AG09309 (cell line): ENCODE data around the gene CAMK2A.

Source experiments
- DNase-seq: peaks from one replicate; pipeline ENCODE4 v3.0.0-alpha.2; 2010; ENCODE audit warnings: low read depth
- H3K4me3 ChIP-seq: 2 replicates; pipeline ENCODE4 v1.5.1; 2011; ENCODE audit warnings: mild to moderate bottlenecking, low read depth, low read length, moderate library complexity; ENCODE audit not compliant: control insufficient read depth
- TF ChIP-seq, protein P1 (sequence below): IDR thresholded peaks from 2 replicates; pipeline ENCODE4 v1.5.1; 2011; ENCODE audit warnings: mild to moderate bottlenecking, low read depth, low read length, inconsistent platforms; ENCODE audit not compliant: insufficient read depth, control insufficient read depth; ENCODE audit errors: missing control alignments

Gene CAMK2A

DNA sequence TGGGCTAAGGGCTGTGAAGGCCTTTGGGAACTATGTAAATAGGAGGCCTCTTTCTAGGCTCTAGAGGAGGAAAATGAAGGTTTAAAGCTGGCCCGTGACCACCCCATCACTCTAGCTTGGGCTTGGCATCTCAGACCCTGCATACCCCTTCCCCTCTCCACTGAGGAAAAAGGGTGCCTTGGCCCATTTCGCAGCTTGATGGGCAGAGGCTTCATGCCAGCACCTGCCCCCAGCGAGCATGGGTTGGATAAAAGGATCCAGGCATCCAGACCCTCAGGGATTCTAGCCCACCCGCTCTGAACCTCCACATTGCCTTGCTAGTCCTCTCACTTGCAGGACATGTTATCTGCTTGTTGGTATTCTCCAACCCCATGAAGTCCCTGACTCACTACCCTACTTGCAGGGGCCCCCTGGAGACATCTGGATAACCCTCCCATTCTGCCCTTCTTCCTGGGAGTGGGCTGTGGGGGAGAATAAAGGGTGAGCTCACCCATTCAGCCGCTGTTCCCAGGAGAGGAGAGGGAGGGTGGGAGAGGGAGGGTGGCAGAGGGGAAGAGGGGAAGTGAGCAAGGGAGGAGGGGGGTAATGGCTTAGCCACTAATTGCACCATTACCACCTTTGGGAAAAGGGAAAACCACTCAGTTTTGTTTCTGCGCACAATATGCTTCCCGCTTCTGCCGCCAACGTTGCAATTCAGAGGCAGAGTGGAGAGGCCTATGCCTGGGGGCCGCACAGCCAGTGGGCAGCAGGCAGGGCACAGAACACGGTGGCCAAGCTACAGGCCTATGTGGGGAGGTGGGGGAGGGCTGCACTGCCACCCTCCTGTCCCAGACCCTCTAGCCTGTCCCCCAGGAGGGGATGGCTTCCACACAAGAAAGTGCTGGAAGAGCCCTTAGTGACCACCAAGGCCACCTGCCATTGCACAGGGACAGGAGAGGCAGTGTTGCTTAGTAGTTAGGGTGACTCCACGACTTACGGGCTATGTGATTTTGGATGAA lies 2.1 kb upstream of the CAMK2A start:
- DNase-seq, result no peak
- TF ChIP-seq, protein P1, sequence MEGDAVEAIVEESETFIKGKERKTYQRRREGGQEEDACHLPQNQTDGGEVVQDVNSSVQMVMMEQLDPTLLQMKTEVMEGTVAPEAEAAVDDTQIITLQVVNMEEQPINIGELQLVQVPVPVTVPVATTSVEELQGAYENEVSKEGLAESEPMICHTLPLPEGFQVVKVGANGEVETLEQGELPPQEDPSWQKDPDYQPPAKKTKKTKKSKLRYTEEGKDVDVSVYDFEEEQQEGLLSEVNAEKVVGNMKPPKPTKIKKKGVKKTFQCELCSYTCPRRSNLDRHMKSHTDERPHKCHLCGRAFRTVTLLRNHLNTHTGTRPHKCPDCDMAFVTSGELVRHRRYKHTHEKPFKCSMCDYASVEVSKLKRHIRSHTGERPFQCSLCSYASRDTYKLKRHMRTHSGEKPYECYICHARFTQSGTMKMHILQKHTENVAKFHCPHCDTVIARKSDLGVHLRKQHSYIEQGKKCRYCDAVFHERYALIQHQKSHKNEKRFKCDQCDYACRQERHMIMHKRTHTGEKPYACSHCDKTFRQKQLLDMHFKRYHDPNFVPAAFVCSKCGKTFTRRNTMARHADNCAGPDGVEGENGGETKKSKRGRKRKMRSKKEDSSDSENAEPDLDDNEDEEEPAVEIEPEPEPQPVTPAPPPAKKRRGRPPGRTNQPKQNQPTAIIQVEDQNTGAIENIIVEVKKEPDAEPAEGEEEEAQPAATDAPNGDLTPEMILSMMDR, result no peak
- H3K4me3 ChIP-seq, result no peak overlapping the region

DNA sequence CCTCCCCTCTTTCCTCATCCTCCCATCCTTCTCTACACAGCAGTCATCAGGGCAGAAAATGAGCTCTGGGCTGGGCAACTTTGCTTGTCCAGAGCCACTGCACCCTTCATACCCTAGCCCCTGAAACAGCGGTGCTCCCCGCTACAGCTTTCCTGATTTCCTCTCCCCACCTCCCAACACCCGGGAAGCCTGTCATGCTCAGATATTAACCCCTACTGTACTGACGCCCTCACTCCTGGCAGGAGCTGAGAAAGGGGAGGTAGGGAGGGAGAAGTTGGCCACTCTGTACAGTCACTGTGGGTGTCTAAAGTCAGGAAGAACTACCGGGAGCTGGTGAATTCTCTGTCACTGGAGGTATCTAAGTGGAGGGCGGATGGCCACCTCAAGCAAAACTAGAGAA lies 782 bp downstream of the CAMK2A start:
- TF ChIP-seq, protein P1, result no peak
- no peak for DNase-seq
- no peak overlapping the region for H3K4me3 ChIP-seq

DNA sequence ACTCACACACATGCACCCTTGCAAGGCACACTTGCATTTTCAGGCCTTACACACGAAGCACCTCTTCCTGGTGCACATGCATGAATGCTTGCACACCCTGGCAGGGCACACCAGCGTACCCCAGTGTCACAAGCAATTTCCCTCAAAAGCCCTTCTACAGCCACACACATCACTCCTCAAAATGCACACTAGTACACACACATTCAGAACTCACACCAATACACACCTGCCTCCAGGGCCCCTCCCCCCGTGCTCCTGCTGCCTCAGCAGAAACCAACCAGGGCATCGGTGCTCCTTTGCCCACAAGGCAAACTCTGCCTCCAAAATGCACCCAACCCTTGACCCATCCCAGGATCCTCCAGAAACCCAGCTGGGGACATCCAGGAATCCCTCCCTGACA lies 1.2 kb downstream of the CAMK2A start:
- TF ChIP-seq, protein P1, result no peak
- H3K4me3 ChIP-seq, result no peak overlapping the region

DNA sequence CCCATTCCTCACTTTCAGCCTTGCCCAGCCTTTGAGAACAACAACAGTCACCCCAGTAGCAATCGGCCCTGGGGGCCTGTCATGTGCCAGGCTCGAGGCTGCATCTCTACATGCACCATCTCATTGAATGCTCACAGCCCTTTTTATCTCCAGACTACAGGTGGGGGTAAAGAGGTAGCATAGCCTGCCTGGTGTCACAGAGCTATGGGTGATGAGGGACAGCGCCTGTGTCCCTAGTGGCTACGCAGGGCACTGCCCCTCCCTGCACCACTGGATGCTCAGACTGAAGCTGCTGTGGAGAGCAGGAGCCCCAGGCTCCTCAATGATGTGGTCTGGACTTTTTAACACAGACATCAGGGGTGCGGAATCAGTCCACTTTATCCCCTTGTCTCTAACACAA lies 2.8 kb downstream of the CAMK2A start:
- TF ChIP-seq, protein P1, result no peak
- DNase-seq, result no peak
- no peak overlapping the region for H3K4me3 ChIP-seq

More for the DNA sequence above, 1.2 kb downstream of the CAMK2A start:
- no peak for DNase-seq

DNA sequence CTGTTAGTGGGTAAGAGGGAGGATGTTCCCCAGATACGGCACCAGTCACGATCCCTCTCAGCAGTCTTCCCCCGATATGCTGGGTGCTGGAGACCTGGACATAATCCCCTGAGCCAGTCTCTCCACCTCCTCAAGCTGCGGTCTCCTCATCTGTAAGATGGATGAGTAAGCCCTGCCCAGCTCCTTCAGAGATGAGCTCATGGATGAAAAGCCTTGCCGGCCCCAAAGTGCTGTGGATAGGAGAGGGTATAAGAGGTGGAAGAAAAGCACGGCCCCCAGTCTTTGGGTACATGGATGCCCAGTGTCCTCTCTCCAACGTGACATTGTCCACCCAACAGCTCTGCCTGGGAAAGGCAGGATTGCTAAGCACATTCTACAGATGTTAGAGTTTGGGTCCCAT lies 4.5 kb downstream of the CAMK2A start:
- TF ChIP-seq, protein P1, result no peak
- DNase-seq, result no peak
- no peak overlapping the region for H3K4me3 ChIP-seq

DNA sequence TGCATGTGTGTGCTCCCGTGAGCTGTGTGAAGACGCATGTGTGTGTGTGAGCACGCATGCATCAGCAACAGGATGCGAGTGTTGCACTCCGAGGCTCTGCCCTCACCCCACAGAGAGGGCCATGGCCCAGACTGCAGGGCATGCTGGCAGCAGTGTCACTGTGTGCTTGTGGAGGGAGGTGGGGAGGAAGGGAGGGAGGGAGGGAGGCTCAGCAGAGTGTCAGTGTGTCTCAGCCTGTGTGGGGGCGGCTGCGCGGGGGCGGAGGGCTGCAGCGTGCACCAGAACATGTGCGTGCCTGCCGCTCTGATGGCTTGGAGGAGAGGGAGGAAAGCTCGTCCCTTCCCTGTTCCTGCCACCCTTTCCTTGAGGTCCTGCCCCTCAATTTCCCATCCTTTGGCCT lies 5.3 kb downstream of the CAMK2A start:
- H3K4me3 ChIP-seq, result no peak overlapping the region
- TF ChIP-seq, protein P1, result no peak
- DNase-seq, result no peak
